Head of caudate nucleus (tissue), 42 donors: ENCODE measurements around the gene CCL21.
"Not testable (repeated sequence)": the region's sequence is repeated elsewhere in the genome, so short reads cannot be mapped to it uniquely, and the experiment has no call there.

Source experiments
- DNase-seq, 42 donors: peaks; one replicate each; pipeline versions ENCODE4 v3.0.0 to v3.0.0-alpha.2; 2020 to 2021; ENCODE audit warnings: mixed read lengths in 7 of 42
- intact Hi-C: fragments of 100-400 bp; cut with DNase I; formaldehyde crosslinking; loops from one replicate; pipeline ENCODE4 v1.15.0; 2022

Gene CCL21

GRCh38 chr9:34710023-34710422, at the start of gene CCL21:
Gene CCL21, minus strand, starts transcription at chr9:34710136. Its CDS starts 70 bp downstream, at chr9:34710066.
- intact Hi-C loops, result no loop called here
- DNase-seq, result no peak

- intact Hi-C loops, result no loop called here
- DNase-seq, result peak in 35 of 42 donors; percentile 14 to 81 (median 45)
These were observed 49.6 kb upstream of the CCL21 start for GRCh38 chr9:34759432-34760134.

- DNase-seq, intact Hi-C loops: not testable (repeated sequence)
These were observed 40.4 kb upstream of the CCL21 start for GRCh38 chr9:34750320-34750719.

GRCh38 chr9:34746526-34746925, 36.6 kb upstream of the CCL21 start:
- DNase-seq, result no peak

GRCh38 chr9:34744295-34745221, 34.6 kb upstream of the CCL21 start:
- peak in 4 of 42 donors; percentile 3 to 13 (median 10) for DNase-seq
- intact Hi-C loops, result no loop called here

More at GRCh38 chr9:34746526-34746925, 36.6 kb upstream of the CCL21 start:
- intact Hi-C loops, result no loop called here

- intact Hi-C loops, result no loop called here
- no peak for DNase-seq
These were observed 32.8 kb upstream of the CCL21 start for GRCh38 chr9:34742710-34743109.

GRCh38 chr9:34741628-34742027, 31.7 kb upstream of the CCL21 start:
- intact Hi-C loops, result no loop called here
- DNase-seq, result no peak

- intact Hi-C loops, DNase-seq: not testable (repeated sequence)
These were observed 30.2 kb upstream of the CCL21 start for GRCh38 chr9:34740176-34740575.

- DNase-seq, result no peak
- intact Hi-C loops, result loop anchor here (5.0 kb wide), 1 partner anchor 170 kb away; no protein-coding TSS in a partner anchor
These were observed 27.8 kb upstream of the CCL21 start for GRCh38 chr9:34737677-34738260.

- intact Hi-C loops, result loop anchor here (5.0 kb wide), 1 partner anchor 167 kb away; no protein-coding TSS in a partner anchor
- DNase-seq, result no peak
These were observed 24.8 kb upstream of the CCL21 start for GRCh38 chr9:34734720-34735119.

GRCh38 chr9:34732886-34733285, 22.9 kb upstream of the CCL21 start:
- intact Hi-C loops, result no loop called here
- DNase-seq, result no peak

- intact Hi-C loops, result no loop called here
- no peak for DNase-seq
These were observed 22.5 kb upstream of the CCL21 start for GRCh38 chr9:34732478-34732877.

GRCh38 chr9:34723141-34723540, 13.2 kb upstream of the CCL21 start:
- intact Hi-C loops, result no loop called here
- DNase-seq, result no peak

GRCh38 chr9:34719769-34720025, 9.8 kb upstream of the CCL21 start:
- DNase-seq, intact Hi-C loops: not testable (repeated sequence)

- intact Hi-C loops, result no loop called here
- no peak for DNase-seq
These were observed 9.3 kb upstream of the CCL21 start for GRCh38 chr9:34719021-34719768.

GRCh38 chr9:34717996-34718614, 8.2 kb upstream of the CCL21 start:
- DNase-seq, result no peak
- intact Hi-C loops, result no loop called here

GRCh38 chr9:34716711-34717110, 6.8 kb upstream of the CCL21 start:
- intact Hi-C loops, result no loop called here
- no peak for DNase-seq

GRCh38 chr9:34715639-34716215, 5.8 kb upstream of the CCL21 start:
- no peak for DNase-seq
- intact Hi-C loops, result no loop called here
